ENCODE measurements around the gene JMJD4. TPM values are rescaled to one million over a fixed set of nuclear protein-coding genes. Genes with fewer than 3 reads are reported as not detected.

The JMJD4 gene
- total RNA-seq, 1 experiment from 2014 or later = 14.3 TPM

DNA sequence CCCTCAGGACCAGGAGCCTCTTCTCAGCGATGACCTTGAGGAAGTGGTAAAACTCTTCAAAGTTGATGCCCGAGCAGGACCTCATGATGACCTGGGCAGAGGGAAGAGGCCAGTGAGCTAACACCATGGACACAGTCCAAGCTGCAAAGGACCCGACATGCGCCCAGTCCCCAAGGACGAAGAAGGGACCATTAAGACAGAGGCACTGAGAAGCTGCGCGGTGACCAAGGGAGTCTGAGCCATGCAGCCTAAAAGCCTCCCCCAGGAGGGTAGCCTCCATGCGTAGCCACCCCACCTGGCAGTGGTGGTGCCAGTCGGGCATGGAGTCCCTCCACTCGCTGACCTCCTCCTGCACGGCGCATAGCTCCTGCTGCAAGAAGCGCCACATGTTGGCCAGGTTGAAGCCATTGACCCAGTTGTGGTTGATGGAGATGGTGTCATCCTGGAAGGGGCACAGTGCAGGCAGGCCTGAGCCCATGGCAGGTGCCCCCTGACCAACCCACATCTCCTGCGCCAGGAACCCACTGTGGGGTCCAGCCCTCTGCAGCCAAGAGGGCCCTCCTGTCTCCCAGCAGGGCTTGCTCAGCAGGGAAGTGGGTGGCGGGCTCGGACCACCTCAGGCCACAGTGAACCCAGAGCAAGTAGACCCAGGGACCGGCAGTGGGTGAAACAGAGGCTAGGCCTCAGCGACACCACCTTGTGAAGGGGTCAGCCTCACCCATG, 2.4 kb downstream of the JMJD4 start:
- no TSS peak for BruUV-seq (replicated peaks)
- H2AFZ ChIP-seq (ENCODE audit: low read depth, low read length, poor library complexity, severe bottlenecking) = no peak overlapping the region
- no peaks in the 10 kb centered on the region for H3K9me3 ChIP-seq (ENCODE audit: control insufficient read depth in 1 of 2, insufficient read depth in 1 of 2, low read depth in 1 of 2, low read length in 2 of 2)
- H3K27ac ChIP-seq (ENCODE audit: low read depth, low read length) = no peak overlapping the region
- no peaks in the 10 kb centered on the region for H3K9me2 ChIP-seq (ENCODE audit: insufficient read depth)
- H3K9ac ChIP-seq (ENCODE audit: low read length) = no peak overlapping the region
- H3K27me3 ChIP-seq (ENCODE audit: insufficient read depth, low read length) = no peaks in the 10 kb centered on the region
- RAD21 ChIA-PET (ENCODE audit: low non-redundant PET in 1 of 2, low total read pairs in 2 of 2, uncharacterized antibody in 2 of 2, unreplicated experiment in 2 of 2) = no interaction called here
- peaks cover 52% of the 10 kb centered on the region for H3K79me2 ChIP-seq (ENCODE audit: insufficient read depth, low read length)
- no peak overlapping the region for H3K4me3 ChIP-seq (replicated peaks in 1 of 2; ENCODE audit: low read depth in 1 of 2, low read length in 2 of 2)
- peaks cover 11 to 44% of the 10 kb centered on the region in 2 experiments for H3K4me1 ChIP-seq (ENCODE audit: control insufficient read depth in 1 of 2, insufficient read depth in 2 of 2, low read length in 2 of 2)
- H3K36me3 ChIP-seq (ENCODE audit: control insufficient read depth in 1 of 2, insufficient read depth in 2 of 2, low read length in 2 of 2) = peaks cover 3 to 16% of the 10 kb centered on the region in 2 experiments; a peak in 3 of 4 replicates
- CTCF ChIA-PET = no interaction called here
- DNase-seq (ENCODE audit: low read depth, low spot score) (no peak), ATAC-seq (no peak)
- POLR2A ChIA-PET = no interaction called here
- no peaks in the 10 kb centered on the region for H4K20me1 ChIP-seq (ENCODE audit: insufficient read depth)
- intact Hi-C loops (cut with micrococcal nuclease) = no loop called here
- H3K4me2 ChIP-seq (ENCODE audit: low read length) = no peak overlapping the region
- no peak for TF ChIP-seq MAX (IDR thresholded peaks at IDR 0.05)
- no peak for TF ChIP-seq ZFX (IDR thresholded peaks at IDR 0.05)
- TF ChIP-seq CBX3 (IDR thresholded peaks at IDR 0.05; ENCODE audit: low read depth) = no peak
- TF ChIP-seq EZH2phosphoT487 (IDR thresholded peaks at IDR 0.05; ENCODE audit: borderline replicate concordance) = no peak
- no peak for TF ChIP-seq REST (IDR thresholded peaks at IDR 0.05; ENCODE audit: low read depth)
- TF ChIP-seq SP1 (IDR thresholded peaks at IDR 0.05; ENCODE audit: low read depth) = no peak
- no peak for TF ChIP-seq JUND (IDR thresholded peaks at IDR 0.05)
- no peak for TF ChIP-seq RAD21 (IDR thresholded peaks at IDR 0.05; ENCODE audit: low read depth)
- TF ChIP-seq EZH2 (IDR thresholded peaks at IDR 0.05) = no peak
- TF ChIP-seq CTCF (IDR thresholded peaks at IDR 0.05 in 2 of 3, conservative IDR thresholded peaks at IDR 0.05 in 1 of 3; ENCODE audit: borderline replicate concordance in 1 of 3, insufficient read depth in 1 of 3, low read depth in 2 of 3, low read length in 2 of 3) = no peak
- TF ChIP-seq SIN3A (IDR thresholded peaks at IDR 0.05; ENCODE audit: low read depth) = no peak
- TF ChIP-seq ELF1 (IDR thresholded peaks at IDR 0.05; ENCODE audit: borderline replicate concordance, low read depth) = no peak
- TF ChIP-seq, protein P1, sequence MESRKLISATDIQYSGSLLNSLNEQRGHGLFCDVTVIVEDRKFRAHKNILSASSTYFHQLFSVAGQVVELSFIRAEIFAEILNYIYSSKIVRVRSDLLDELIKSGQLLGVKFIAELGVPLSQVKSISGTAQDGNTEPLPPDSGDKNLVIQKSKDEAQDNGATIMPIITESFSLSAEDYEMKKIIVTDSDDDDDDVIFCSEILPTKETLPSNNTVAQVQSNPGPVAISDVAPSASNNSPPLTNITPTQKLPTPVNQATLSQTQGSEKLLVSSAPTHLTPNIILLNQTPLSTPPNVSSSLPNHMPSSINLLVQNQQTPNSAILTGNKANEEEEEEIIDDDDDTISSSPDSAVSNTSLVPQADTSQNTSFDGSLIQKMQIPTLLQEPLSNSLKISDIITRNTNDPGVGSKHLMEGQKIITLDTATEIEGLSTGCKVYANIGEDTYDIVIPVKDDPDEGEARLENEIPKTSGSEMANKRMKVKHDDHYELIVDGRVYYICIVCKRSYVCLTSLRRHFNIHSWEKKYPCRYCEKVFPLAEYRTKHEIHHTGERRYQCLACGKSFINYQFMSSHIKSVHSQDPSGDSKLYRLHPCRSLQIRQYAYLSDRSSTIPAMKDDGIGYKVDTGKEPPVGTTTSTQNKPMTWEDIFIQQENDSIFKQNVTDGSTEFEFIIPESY (IDR thresholded peaks at IDR 0.05; ENCODE audit: extremely low read depth, insufficient replicate concordance, low read length) = no peak
- TF ChIP-seq, protein P2, sequence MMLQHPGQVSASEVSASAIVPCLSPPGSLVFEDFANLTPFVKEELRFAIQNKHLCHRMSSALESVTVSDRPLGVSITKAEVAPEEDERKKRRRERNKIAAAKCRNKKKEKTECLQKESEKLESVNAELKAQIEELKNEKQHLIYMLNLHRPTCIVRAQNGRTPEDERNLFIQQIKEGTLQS (IDR thresholded peaks at IDR 0.05) = no peak
- no peak for TF ChIP-seq ZNF274 (IDR thresholded peaks at IDR 0.05; ENCODE audit: low read depth, low read length)
